Middle frontal gyrus (tissue), 1 donor: ENCODE results near the gene ARHGEF39.

Experiments used
- DNase-seq: peaks from one replicate; pipeline ENCODE4 v3.0.0-alpha.2; 2015; ENCODE audit warnings: low spot score; ENCODE audit errors: extremely low spot score

Gene ARHGEF39

GRCh38 chr9:35675732-35676392 lies 10.9 kb upstream of the ARHGEF39 start:
- no peak for DNase-seq

GRCh38 chr9:35675204-35675603 lies 10.2 kb upstream of the ARHGEF39 start:
- no peak for DNase-seq

GRCh38 chr9:35674025-35674361 lies 9.0 kb upstream of the ARHGEF39 start:
- no peak for DNase-seq

DNA sequence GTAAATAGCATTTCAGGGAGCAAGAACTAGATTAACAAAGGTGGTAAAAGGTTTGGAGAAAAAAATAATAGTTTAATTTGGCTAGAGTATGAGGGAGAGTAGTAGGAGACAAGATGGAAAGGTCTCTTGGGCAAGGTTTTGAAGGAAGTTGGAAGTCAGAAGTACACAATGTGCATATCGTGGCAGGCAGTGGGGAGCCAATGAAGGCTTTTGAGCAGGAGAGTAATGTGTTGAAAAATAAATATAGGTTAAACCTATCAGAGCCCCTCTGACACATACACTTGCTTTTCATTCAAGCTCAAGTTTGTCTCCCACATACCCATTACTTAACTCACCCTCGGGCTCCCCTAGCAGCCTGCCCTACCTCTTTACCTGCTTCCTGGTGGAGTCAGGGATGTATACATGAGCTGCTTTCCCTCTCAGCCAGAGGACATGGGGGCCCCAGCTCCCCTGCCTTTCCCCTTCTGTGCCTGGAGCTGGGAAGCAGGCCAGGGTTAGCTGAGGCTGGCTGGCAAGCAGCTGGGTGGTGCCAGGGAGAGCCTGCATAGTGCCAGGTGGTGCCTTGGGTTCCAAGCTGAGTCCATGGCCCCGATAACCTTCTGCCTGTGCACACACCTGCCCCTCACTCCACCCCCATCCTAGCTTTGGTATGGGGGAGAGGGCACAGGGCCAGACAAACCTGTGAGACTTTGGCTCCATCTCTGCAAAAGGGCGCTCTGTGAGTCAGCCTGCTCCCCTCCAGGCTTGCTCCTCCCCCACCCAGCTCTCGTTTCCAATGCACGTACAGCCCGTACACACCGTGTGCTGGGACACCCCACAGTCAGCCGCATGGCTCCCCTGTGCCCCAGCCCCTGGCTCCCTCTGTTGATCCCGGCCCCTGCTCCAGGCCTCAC lies 8.4 kb upstream of the ARHGEF39 start, which contains the start of gene CA9:
Gene CA9, plus strand, starts transcription at position 797 of the 893 bp plus-strand sequence. Its CDS starts 32 bp downstream, at position 829.
- no peak for DNase-seq

- no peak for DNase-seq
Measured at GRCh38 chr9:35669331-35670145, 4.5 kb upstream of the ARHGEF39 start.

- DNase-seq = no peak
Measured at GRCh38 chr9:35667939-35668338, 2.9 kb upstream of the ARHGEF39 start.

DNA sequence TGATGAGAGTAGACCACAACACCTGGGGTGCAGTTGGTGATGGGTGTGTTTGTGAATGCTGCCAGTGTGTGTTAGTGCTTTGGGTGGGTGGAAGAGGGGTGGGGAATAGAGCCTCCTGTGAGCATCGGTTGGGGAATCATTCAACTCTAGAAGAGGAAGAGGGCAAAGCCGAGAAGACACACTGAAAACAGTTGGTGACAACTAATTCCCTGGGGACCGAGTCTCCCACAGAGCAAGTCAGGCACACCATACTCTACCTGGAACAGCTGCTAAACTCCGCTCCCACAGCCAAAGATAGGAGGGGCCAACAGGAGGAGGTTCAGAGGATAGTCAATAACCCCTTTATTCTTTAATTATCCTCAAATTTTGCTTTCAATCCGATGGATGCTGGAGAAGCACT lies 1.6 kb upstream of the ARHGEF39 start:
- no peak for DNase-seq

DNA sequence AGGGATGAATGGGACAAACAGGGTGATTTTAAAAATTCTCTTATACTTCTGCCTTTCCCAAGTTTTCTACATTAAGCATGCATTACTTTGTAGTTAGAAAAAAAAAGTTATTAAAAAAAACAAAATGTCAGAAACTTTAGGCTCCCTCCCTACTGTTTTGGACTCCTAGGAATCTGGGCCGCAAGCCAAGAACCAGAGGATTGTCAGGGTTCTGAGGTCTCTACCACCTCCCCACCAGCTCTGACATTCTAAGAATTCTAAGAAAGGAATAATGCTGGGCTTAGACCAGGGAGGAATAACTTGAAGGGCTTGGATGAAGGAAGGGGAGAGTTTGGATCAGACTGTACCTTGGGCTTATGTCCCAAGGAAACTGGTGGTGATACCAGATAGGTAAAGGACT lies 1.1 kb upstream of the ARHGEF39 start:
- DNase-seq = no peak

DNA sequence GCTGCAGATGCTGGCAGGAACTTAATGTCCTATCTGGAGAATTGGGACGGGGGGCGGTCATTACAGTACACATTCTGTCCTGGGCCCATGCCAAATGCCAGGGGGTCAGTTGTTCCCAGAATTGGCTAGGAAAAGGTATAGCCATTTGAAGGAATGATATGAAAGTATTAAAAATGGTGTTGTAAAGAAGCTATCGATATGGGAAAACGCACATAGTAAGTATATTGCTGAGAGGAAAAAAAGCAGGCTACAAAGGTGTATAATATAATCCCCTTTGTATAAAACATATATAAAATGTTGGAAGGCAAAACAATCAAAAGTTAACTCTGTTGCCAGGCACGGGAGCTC lies 450 bp upstream of the ARHGEF39 start:
- DNase-seq = no peak

GRCh38 chr9:35662437-35662836 lies 2.6 kb downstream of the ARHGEF39 start:
- DNase-seq = no peak

- no peak for DNase-seq
Measured at GRCh38 chr9:35661756-35662350, 3.1 kb downstream of the ARHGEF39 start.

DNA sequence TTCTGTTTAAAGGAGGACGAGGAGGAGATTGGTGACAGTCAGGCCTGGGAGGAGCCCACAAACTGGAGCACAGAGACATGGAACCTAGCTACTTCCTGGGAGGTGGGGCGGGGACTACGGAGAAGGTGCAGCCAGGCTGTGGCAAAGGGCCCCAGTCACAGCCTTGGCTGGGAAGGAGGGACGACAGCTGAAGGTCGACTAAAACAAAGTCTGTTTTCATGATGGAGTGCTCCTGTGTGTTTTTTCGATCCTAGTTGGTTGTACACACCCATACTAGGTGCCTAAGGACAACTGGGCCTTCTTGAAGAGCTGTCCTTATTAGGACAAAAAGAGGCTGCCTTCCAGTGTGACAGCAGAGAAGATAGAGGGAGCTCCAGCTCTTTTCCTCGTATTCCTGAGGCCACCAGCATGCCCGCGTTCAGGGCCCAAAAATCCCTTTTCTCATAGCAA lies 4.0 kb downstream of the ARHGEF39 start:
- DNase-seq = no peak

- no peak for DNase-seq
Measured at GRCh38 chr9:35659340-35659739, 5.7 kb downstream of the ARHGEF39 start.

DNA sequence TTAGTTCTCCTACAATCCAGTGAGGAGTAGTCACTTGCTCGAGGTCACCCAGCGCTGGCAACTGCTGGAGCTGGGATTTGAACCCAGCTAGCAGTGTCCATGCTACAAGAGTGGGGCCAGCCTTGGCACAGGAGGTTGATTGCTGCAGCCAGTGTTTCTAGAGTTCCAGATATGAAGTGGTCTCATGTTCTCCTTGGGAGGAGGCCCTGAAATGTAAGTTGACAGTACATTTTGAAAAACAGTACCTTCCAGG lies 6.1 kb downstream of the ARHGEF39 start:
- no peak for DNase-seq

DNA sequence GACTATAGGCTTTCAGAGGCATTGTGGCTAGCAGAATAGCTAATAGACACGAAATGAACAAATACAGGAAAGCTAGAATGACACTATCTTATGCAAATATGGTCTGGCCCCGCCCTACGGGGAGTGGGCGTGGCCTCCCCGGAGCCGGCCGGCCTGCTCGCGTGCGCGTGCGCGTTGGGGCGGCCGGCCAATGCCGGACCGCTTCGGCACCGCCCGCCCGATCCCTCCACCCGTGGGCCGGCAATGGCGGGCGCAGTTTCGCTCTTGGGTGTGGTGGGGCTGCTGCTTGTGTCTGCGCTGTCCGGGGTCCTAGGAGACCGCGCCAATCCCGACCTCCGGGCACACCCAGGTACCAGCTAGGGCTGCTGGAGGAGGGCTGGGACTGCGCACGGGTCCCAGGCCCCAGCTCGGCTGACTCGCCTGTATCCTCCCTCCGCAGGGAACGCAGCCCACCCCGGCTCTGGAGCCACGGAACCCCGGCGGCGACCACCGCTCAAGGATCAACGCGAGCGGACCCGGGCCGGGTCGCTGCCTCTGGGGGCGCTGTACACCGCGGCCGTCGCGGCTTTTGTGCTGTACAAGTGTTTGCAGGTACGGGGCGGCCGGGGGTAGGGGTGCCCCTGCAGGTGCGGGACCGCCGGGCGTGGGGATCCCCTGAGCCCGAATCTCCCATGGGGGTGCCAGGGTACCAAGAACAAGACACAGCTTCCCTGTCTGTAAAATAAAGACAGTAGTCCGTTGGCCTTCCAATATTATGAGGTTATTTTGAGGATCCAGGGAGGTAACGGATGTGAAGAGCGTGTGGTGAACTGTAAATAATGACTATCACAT lies 6.6 kb downstream of the ARHGEF39 start, which contains the start of gene CCDC107:
Gene CCDC107, plus strand, starts transcription at position 156 of the 831 bp plus-strand sequence. Its CDS starts 88 bp downstream, at position 244.
- peak; percentile 77 for DNase-seq

GRCh38 chr9:35657546-35658136 lies 7.4 kb downstream of the ARHGEF39 start, which contains the start of gene RMRP:
Gene RMRP, minus strand, starts transcription at chr9:35658019.
- DNase-seq = peak; percentile 98

- DNase-seq = no peak
Measured at GRCh38 chr9:35656831-35657545, 8.0 kb downstream of the ARHGEF39 start.

GRCh38 chr9:35656348-35656747 lies 8.6 kb downstream of the ARHGEF39 start:
- DNase-seq = no peak

DNA sequence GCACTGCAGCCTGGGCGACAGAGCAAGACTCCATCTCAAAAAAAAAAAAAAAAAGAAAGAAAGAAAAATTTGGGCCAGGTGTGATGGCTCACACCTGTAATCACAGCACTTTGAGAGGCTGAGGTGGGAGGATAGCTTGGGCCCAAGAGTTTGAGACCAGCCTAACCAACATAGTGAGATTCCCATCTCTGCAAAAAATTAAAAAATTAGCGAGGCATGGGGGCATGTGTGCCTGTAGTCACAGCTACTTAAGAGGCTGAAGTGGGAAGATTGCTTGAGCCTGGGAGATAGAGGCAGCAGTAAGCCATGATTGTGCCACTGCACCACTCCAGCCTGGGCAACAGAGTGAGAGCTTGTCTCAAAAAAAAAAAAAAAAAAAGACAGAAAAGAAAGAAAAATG lies 11.4 kb downstream of the ARHGEF39 start:
- DNase-seq = no peak

DNA sequence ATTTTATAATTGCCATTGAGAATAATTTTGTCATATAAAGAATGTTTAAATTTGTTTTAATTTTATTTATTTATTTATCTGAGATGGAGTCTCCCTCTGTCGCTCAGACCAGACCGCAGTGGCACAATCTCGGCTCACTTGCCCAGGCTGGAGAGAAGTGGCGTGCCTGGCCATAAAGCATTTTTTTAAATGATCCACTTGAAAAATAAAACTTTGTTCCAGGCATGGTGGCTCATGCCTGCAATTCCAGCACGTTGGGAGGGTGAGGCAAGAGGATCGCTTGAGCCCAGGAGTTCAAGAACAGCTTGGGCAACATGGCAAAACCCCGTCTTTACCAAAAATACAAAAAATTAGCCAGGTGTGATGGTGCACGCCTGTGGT lies 12.2 kb downstream of the ARHGEF39 start:
- no peak for DNase-seq
